Transverse colon (tissue), 4 donors: Measurements from ENCODE around the gene INSRR. TPM values are rescaled to one million over a fixed set of nuclear protein-coding genes. Genes with fewer than 3 reads are reported as not detected.

Experiments used
- DNase-seq: peaks from one replicate; pipeline ENCODE4 v3.0.0-alpha.2; 2019
- H3K27ac ChIP-seq, 4 donors: fragments of 200-600 bp; sonication (generic); 2 replicates each; pipeline ENCODE4 v1.5.1; 2016 to 2018; ENCODE audit warnings: inconsistent platforms in 4 of 4
- H3K27me3 ChIP-seq: fragments of 200-600 bp; sonication (generic); 2 replicates; pipeline ENCODE4 v1.5.1; 2017; ENCODE audit warnings: inconsistent platforms
- H3K36me3 ChIP-seq, 4 donors: fragments of 200-600 bp; sonication (generic); 2 replicates each; pipeline ENCODE4 v1.5.1; 2017 to 2019; ENCODE audit warnings: inconsistent platforms in 4 of 4
- H3K4me1 ChIP-seq, 4 donors: fragments of 200-600 bp; sonication (generic); 2 replicates each; pipeline ENCODE4 v1.5.1; 2017 to 2020; ENCODE audit warnings: inconsistent platforms in 4 of 4
- H3K4me3 ChIP-seq, 4 donors: fragments of 200-600 bp; sonication (generic); 1 replicate in 1 of 4; 2 replicates in 3 of 4; pipeline versions ENCODE4 v1.5.1 to v1.6.1; 2017 to 2019; ENCODE audit warnings: inconsistent platforms in 4 of 4
- H3K9me3 ChIP-seq, 2 donors: fragments of 200-600 bp; sonication (generic); 2 replicates each; pipeline ENCODE4 v1.5.1; 2017 to 2019; ENCODE audit warnings: inconsistent platforms in 2 of 2
- CTCF ChIP-seq, 5 experiments: fragments of 200-600 bp in 3 of 5; fragments of 450-650 bp in 2 of 5; sonication (generic) in 3 of 5; IDR thresholded peaks; 1 replicate in 2 of 5; 2 replicates in 3 of 5; pipeline ENCODE4 v1.5.1; 2016 to 2017; ENCODE audit warnings: antibody characterized with exemption in 5 of 5, inconsistent platforms in 3 of 5, mild to moderate bottlenecking in 2 of 5, moderate library complexity in 1 of 5
- EP300 ChIP-seq: sonication (generic); formaldehyde crosslinking; IDR thresholded peaks from one replicate; pipeline ENCODE4 v1.6.1; 2017; ENCODE audit warnings: antibody characterized with exemption, low read depth
- POLR2A ChIP-seq: fragments of 450-650 bp; IDR thresholded peaks from one replicate; pipeline ENCODE4 v1.6.1; 2016; ENCODE audit warnings: antibody characterized with exemption, mild to moderate bottlenecking, moderate library complexity
- POLR2AphosphoS5 ChIP-seq, 3 donors: sonication (generic); formaldehyde crosslinking; IDR thresholded peaks; one replicate each; pipeline ENCODE4 v1.6.1; 2016; ENCODE audit warnings: antibody characterized with exemption in 3 of 3
- WGBS, 2 donors: methylation state at CpG; one replicate each; pipeline ENCODE4 v1.1.5; 2018; ENCODE audit warnings: low coverage in 1 of 2; 5-methylcytosine and 5-hydroxymethylcytosine counted together
- in situ Hi-C, 4 donors: fragments of 200-750 bp; cut with MboI; loops; one replicate each; pipeline versions ENCODE4 v1.15.0 to v1.15.1; 2017; ENCODE audit warnings: low sequenced_read_pairs in 3 of 4, low pct_ligation_motif_present in 1 of 4, low pct_unique_long_range_greater_than_20kb in 1 of 4
- intact Hi-C: fragments of 100-400 bp; cut with DNase I; formaldehyde crosslinking; loops from one replicate; pipeline ENCODE4 v1.15.1; 2023; ENCODE audit warnings: low total_unique reads
- total RNA-seq, 4 donors: library from RNA; depleted of rRNA; stranded (reverse); fragments of >200 nt; gene quantifications; one replicate each; pipeline ENCODE4 v1.1.0, GENCODE V29; 2016

The INSRR gene
- total RNA-seq, 4 donors from 2014 or later: not detected

GRCh38 chr1:156866249-156866909, 7.5 kb upstream of the INSRR start:
- TF ChIP-seq POLR2A: no peak
- TF ChIP-seq CTCF (IDR thresholded peaks at IDR 0.05): no peak
- TF ChIP-seq EP300: no peak
- no peak for TF ChIP-seq POLR2AphosphoS5 (IDR thresholded peaks at IDR 0.05)
- Histone ChIP-seq H3K27me3 (peaks cover 39% of the 10 kb centered on the region), H3K4me1 (no peaks in the 10 kb centered on the region), H3K36me3 (no peaks in the 10 kb centered on the region), H3K9me3 (no peaks in the 10 kb centered on the region), H3K4me3 (no peak overlapping the region), H3K27ac (no peak overlapping the region)
- in situ Hi-C loops: loop anchor here in 3 of 4 donors (10.0 to 25.0 kb wide), 2 partner anchors 162 to 179 kb away; partner anchors contain the start of genes NES (in 2 of the 3) and CRABP2 (in 1 of the 3)
- WGBS, 2 donors: 61% methylated on average over 12 of the region's 12 CpGs; no CpG with 5 or more reads in 1 of the 2 donors
- DNase-seq: no peak
- intact Hi-C loops: no loop called here

- intact Hi-C loops (no loop called here), in situ Hi-C loops (loop anchor here in 3 of 4 donors (10.0 to 25.0 kb wide), 2 partner anchors 161 to 179 kb away; partner anchors contain the start of genes NES (in 2 of the 3) and CRABP2 (in 1 of the 3))
- no peaks in the 10 kb centered on the region for H3K9me3 ChIP-seq
- no peaks in the 10 kb centered on the region for H3K36me3 ChIP-seq
- H3K27me3 ChIP-seq: peaks cover 44% of the 10 kb centered on the region
- DNase-seq: no peak
- no peak overlapping the region for H3K4me3 ChIP-seq
- TF ChIP-seq POLR2AphosphoS5 (IDR thresholded peaks at IDR 0.05) (no peak), POLR2A (no peak), EP300 (no peak), CTCF (IDR thresholded peaks at IDR 0.05) (no peak)
- H3K4me1 ChIP-seq: peaks cover 0 to 5% (median 3%) of the 10 kb centered on the region in 4 donors
- 75% methylated on average over 4 of the region's 4 CpGs; no CpG with 5 or more reads in 1 of the 2 donors for WGBS, 2 donors
- H3K27ac ChIP-seq: no peak overlapping the region
These were observed 6.9 kb upstream of the INSRR start for GRCh38 chr1:156865865-156866248.

GRCh38 chr1:156865258-156865657, 6.3 kb upstream of the INSRR start:
- intact Hi-C loops: no loop called here
- WGBS, 2 donors: 73 to 85% methylated on average over 4 to 9 of the region's 9 CpGs
- Histone ChIP-seq H3K27ac (no peak overlapping the region), H3K36me3 (no peaks in the 10 kb centered on the region), H3K4me3 (no peak overlapping the region), H3K27me3 (peaks cover 50% of the 10 kb centered on the region), H3K9me3 (no peaks in the 10 kb centered on the region), H3K4me1 (peaks cover 3 to 11% (median 9%) of the 10 kb centered on the region in 4 donors)
- in situ Hi-C loops: loop anchor here in 3 of 4 donors (10.0 to 25.0 kb wide), 2 partner anchors 160 to 178 kb away; partner anchors contain the start of genes NES (in 2 of the 3) and CRABP2 (in 1 of the 3)
- DNase-seq: no peak
- no peak for TF ChIP-seq POLR2AphosphoS5 (IDR thresholded peaks at IDR 0.05)
- no peak for TF ChIP-seq POLR2A
- TF ChIP-seq CTCF (IDR thresholded peaks at IDR 0.05): no peak
- TF ChIP-seq EP300: no peak

- intact Hi-C loops (no loop called here), in situ Hi-C loops (loop anchor here in 3 of 4 donors (10.0 to 25.0 kb wide), 2 partner anchors 160 to 177 kb away; partner anchors contain the start of genes NES (in 2 of the 3) and CRABP2 (in 1 of the 3))
- WGBS, 2 donors: 85% methylated on average over 4 of the region's 4 CpGs; no CpG with 5 or more reads in 1 of the 2 donors
These were observed 5.9 kb upstream of the INSRR start for GRCh38 chr1:156864796-156865195.

More at GRCh38 chr1:156864796-156865195, 5.9 kb upstream of the INSRR start:
- H3K4me1 ChIP-seq: peaks cover 6 to 15% (median 14%) of the 10 kb centered on the region in 4 donors
- no peak for DNase-seq
- no peaks in the 10 kb centered on the region for H3K36me3 ChIP-seq
- TF ChIP-seq CTCF (IDR thresholded peaks at IDR 0.05) (no peak), POLR2AphosphoS5 (IDR thresholded peaks at IDR 0.05) (no peak), EP300 (no peak), POLR2A (no peak)
- no peak overlapping the region for H3K27ac ChIP-seq
- H3K27me3 ChIP-seq: peaks cover 55% of the 10 kb centered on the region
- no peak overlapping the region for H3K4me3 ChIP-seq
- H3K9me3 ChIP-seq: no peaks in the 10 kb centered on the region
